PFSK-1 (cell line): ENCODE measurements around the gene ITGB1.

Experiments
- FOXP2 ChIP-seq: optimal IDR thresholded peaks from 2 replicates; pipeline ENCODE3; 2011; ENCODE audit warnings: borderline replicate concordance, control low read depth, inconsistent platforms; ENCODE audit not compliant: insufficient read depth; ENCODE audit errors: extremely low read length, extremely low read depth
- POLR2AphosphoS5 ChIP-seq: IDR thresholded peaks from 2 replicates; pipeline ENCODE4 v1.6.1; 2012; ENCODE audit warnings: low read depth, mild to moderate bottlenecking, control low read depth, low read length, moderate library complexity
- REST ChIP-seq, 2 experiments: IDR thresholded peaks; 2 replicates each; pipeline versions ENCODE4 v1.6.1 to v1.8.0; 2011 to 2012; ENCODE audit warnings: low read depth in 2 of 2, low read length in 2 of 2, control low read depth in 1 of 2, inconsistent platforms in 1 of 2, mild to moderate bottlenecking in 1 of 2, moderate library complexity in 1 of 2; ENCODE audit not compliant: insufficient read depth in 1 of 2
- SIN3A ChIP-seq: IDR thresholded peaks from 2 replicates; pipeline ENCODE4 v1.6.1; 2012; ENCODE audit warnings: mild to moderate bottlenecking, low read length, moderate library complexity, borderline replicate concordance; ENCODE audit not compliant: insufficient read depth
- TAF1 ChIP-seq: IDR thresholded peaks from 2 replicates; pipeline ENCODE4 v1.6.1; 2012; ENCODE audit warnings: low read length, control low read depth, borderline replicate concordance; ENCODE audit not compliant: insufficient read depth

ITGB1 gene

GRCh38 chr10:32962521-32962920, 4.5 kb upstream of the ITGB1 start:
- TF ChIP-seq POLR2AphosphoS5: no peak
- no peak for TF ChIP-seq FOXP2
- no peak for TF ChIP-seq SIN3A
- no peak for TF ChIP-seq REST (IDR thresholded peaks at IDR 0.05; ENCODE audit: insufficient read depth in 1 of 2, low read depth in 2 of 2, low read length in 2 of 2)
- no peak for TF ChIP-seq TAF1

GRCh38 chr10:32961895-32962369, 3.9 kb upstream of the ITGB1 start:
- TF ChIP-seq REST (IDR thresholded peaks at IDR 0.05; ENCODE audit: insufficient read depth in 1 of 2, low read depth in 2 of 2, low read length in 2 of 2) (no peak), SIN3A (no peak), FOXP2 (no peak), TAF1 (no peak), POLR2AphosphoS5 (no peak)

GRCh38 chr10:32961343-32961894, 3.4 kb upstream of the ITGB1 start:
- TF ChIP-seq POLR2AphosphoS5: no peak
- TF ChIP-seq TAF1: no peak
- no peak for TF ChIP-seq FOXP2
- TF ChIP-seq SIN3A: no peak
- TF ChIP-seq REST (IDR thresholded peaks at IDR 0.05; ENCODE audit: insufficient read depth in 1 of 2, low read depth in 2 of 2, low read length in 2 of 2): no peak

- TF ChIP-seq TAF1 (no peak), POLR2AphosphoS5 (no peak), SIN3A (no peak), FOXP2 (no peak), REST (IDR thresholded peaks at IDR 0.05; ENCODE audit: insufficient read depth in 1 of 2, low read depth in 2 of 2, low read length in 2 of 2) (no peak)
Measured at GRCh38 chr10:32960022-32960421, 2.0 kb upstream of the ITGB1 start.
